ENCODE results near the gene LNX2.

DNA sequence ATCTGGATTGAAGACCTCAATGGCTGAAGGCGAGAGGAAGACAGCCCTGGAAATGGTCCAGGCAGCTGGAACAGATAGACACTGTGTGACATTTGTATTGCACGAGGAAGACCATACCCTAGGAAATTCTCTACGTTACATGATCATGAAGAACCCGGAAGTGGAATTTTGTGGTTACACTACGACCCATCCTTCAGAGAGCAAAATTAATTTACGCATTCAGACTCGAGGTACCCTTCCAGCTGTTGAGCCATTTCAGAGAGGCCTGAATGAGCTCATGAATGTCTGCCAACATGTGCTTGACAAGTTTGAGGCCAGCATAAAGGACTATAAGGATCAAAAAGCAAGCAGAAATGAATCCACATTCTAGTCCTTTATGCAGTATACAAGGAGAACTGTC is 2.6 kb upstream of the LNX2 start:
- TF ChIP-seq, protein P1, sequence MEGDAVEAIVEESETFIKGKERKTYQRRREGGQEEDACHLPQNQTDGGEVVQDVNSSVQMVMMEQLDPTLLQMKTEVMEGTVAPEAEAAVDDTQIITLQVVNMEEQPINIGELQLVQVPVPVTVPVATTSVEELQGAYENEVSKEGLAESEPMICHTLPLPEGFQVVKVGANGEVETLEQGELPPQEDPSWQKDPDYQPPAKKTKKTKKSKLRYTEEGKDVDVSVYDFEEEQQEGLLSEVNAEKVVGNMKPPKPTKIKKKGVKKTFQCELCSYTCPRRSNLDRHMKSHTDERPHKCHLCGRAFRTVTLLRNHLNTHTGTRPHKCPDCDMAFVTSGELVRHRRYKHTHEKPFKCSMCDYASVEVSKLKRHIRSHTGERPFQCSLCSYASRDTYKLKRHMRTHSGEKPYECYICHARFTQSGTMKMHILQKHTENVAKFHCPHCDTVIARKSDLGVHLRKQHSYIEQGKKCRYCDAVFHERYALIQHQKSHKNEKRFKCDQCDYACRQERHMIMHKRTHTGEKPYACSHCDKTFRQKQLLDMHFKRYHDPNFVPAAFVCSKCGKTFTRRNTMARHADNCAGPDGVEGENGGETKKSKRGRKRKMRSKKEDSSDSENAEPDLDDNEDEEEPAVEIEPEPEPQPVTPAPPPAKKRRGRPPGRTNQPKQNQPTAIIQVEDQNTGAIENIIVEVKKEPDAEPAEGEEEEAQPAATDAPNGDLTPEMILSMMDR (IDR thresholded peaks at IDR 0.05): no peak
- TF ChIP-seq EZH2phosphoT487 (IDR thresholded peaks at IDR 0.05): no peak

All from neural progenitor cell (in vitro differentiated cells).